Measurements from ENCODE around the gene ARHGAP24.

DNA sequence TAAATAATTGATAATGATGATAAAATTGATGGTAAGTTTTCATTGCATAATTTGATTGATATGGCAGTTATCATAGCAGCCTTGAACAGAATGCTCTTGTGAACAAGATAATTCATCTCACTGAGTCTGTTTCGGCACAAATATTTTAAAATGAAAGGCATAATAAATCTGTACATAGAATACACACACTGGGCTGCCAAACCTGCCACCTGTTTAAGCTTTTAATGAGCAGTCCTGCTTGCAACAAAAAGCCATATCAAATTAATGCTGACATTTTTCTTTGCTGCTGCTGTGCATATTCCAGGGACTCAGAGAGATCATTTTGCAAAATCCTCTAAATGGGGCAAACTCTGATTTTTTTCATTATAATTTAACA is 201.1 kb downstream of the ARHGAP24 start:
- TF ChIP-seq, protein P1, sequence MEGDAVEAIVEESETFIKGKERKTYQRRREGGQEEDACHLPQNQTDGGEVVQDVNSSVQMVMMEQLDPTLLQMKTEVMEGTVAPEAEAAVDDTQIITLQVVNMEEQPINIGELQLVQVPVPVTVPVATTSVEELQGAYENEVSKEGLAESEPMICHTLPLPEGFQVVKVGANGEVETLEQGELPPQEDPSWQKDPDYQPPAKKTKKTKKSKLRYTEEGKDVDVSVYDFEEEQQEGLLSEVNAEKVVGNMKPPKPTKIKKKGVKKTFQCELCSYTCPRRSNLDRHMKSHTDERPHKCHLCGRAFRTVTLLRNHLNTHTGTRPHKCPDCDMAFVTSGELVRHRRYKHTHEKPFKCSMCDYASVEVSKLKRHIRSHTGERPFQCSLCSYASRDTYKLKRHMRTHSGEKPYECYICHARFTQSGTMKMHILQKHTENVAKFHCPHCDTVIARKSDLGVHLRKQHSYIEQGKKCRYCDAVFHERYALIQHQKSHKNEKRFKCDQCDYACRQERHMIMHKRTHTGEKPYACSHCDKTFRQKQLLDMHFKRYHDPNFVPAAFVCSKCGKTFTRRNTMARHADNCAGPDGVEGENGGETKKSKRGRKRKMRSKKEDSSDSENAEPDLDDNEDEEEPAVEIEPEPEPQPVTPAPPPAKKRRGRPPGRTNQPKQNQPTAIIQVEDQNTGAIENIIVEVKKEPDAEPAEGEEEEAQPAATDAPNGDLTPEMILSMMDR (conservative IDR thresholded peaks at IDR 0.05 in 1 of 2, IDR thresholded peaks at IDR 0.05 in 1 of 2; ENCODE audit: extremely low read depth in 1 of 2, insufficient read depth in 1 of 2, low read depth in 1 of 2, low read length in 2 of 2): no peak
- TF ChIP-seq EZH2 (IDR thresholded peaks at IDR 0.05; ENCODE audit: borderline replicate concordance, low read length): no peak

Data from mammary epithelial cell (primary cell).